ENCODE measurements around the gene KHNYN. TPM values are rescaled to one million over a fixed set of nuclear protein-coding genes. Genes with fewer than 3 reads are reported as not detected.

The KHNYN gene
- total and polyA plus RNA-seq, 2 of the 8 experiments (the other 6 are each of a cell fraction or from before 2014, with no cell fraction given), result 7.6 to 22.3 TPM

DNA sequence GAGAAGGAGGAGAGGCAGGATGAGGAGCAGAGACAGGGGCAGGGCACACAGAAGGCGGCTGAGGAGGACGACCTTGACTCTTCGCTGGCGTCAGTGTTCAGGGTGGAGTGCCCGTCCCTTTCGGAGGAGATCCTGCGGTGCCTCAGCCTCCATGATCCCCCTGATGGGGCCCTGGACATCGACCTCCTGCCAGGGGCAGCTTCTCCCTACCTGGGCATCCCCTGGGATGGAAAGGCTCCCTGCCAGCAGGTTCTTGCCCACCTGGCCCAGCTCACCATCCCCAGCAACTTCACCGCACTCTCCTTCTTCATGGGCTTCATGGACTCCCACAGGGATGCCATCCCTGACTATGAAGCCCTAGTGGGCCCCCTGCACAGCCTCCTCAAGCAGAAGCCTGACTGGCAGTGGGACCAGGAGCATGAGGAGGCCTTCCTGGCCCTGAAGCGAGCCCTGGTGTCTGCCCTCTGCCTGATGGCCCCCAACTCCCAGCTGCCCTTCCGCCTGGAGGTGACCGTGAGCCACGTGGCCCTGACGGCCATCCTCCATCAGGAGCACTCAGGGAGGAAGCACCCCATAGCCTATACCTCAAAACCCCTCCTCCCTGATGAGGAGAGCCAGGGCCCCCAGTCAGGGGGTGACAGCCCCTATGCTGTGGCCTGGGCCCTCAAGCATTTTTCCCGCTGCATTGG, 14.9 kb upstream of the KHNYN start:
- Histone ChIP-seq H2AK5ac (ENCODE audit: low read depth, low read length) (no peak overlapping the region), H3K9me3 (ENCODE audit: insufficient read depth in 2 of 2, low read depth in 1 of 2, low read length in 1 of 2) (no peaks in the 10 kb centered on the region), H3K79me1 (ENCODE audit: low read depth, low read length) (no peaks in the 10 kb centered on the region), H3K4me3 (ENCODE audit: extremely low read depth in 1 of 4, insufficient read depth in 2 of 4, low read depth in 3 of 4, low read length in 4 of 4) (no peak overlapping the region), H2BK120ac (replicated peaks; ENCODE audit: low read depth, low read length) (no peak overlapping the region), H2BK15ac (ENCODE audit: low read length) (no peak overlapping the region), H3K27me3 (replicated peaks in 1 of 4; ENCODE audit: control insufficient read depth in 3 of 4, extremely low read depth in 1 of 4, insufficient read depth in 3 of 4, low read length in 3 of 4) (peaks cover 0 to 4% (median 2%) of the 10 kb centered on the region in 4 experiments; a peak in 3 of 7 replicates), H2BK12ac (ENCODE audit: low read depth, low read length) (no peak overlapping the region), H3K4ac (replicated peaks; ENCODE audit: insufficient read length, low read depth, low read length) (no peak overlapping the region), H4K20me1 (replicated peaks in 1 of 2; ENCODE audit: control insufficient read depth in 1 of 2, insufficient read depth in 2 of 2, low read length in 2 of 2) (no peaks in the 10 kb centered on the region), H3K4me2 (ENCODE audit: insufficient read depth in 1 of 2, low read depth in 2 of 2, low read length in 2 of 2) (no peak overlapping the region), H3K4me1 (replicated peaks in 1 of 4; ENCODE audit: control insufficient read depth in 3 of 4, insufficient read depth in 4 of 4, low read length in 3 of 4) (no peaks in the 10 kb centered on the region), H3K27ac (ENCODE audit: low read depth, low read length) (no peak overlapping the region), H3K18ac (ENCODE audit: extremely low read depth, low read length) (no peak overlapping the region), H4K91ac (replicated peaks; ENCODE audit: insufficient read length, low read length) (no peak overlapping the region), H3K36me3 (ENCODE audit: control insufficient read depth in 2 of 4, insufficient read depth in 4 of 4, low read length in 3 of 4) (peaks cover 4 to 11% (median 7%) of the 10 kb centered on the region in 4 experiments; a peak in 5 of 8 replicates), H3K23me2 (ENCODE audit: low read depth, low read length) (no peaks in the 10 kb centered on the region), H2BK20ac (ENCODE audit: low read length) (no peak overlapping the region), H4K8ac (ENCODE audit: extremely low read depth, insufficient read depth, low read length) (no peak overlapping the region), H3K23ac (ENCODE audit: insufficient read length) (no peak overlapping the region), H3K14ac (ENCODE audit: insufficient read length) (no peak overlapping the region), H4K5ac (ENCODE audit: insufficient read length, low read depth, low read length) (no peak overlapping the region), H2BK5ac (ENCODE audit: low read depth, low read length) (no peak overlapping the region), H3K79me2 (ENCODE audit: control insufficient read depth in 1 of 2, insufficient read depth in 2 of 2, low read length in 2 of 2) (no peaks in the 10 kb centered on the region), H3K9ac (replicated peaks in 1 of 4; ENCODE audit: extremely low read depth in 1 of 4, low read depth in 3 of 4, low read length in 3 of 4) (no peak overlapping the region), H2AFZ (ENCODE audit: low read length) (no peak overlapping the region), H3K56ac (replicated peaks; ENCODE audit: insufficient read length, low read depth, low read length) (no peak overlapping the region)
- WGBS, 2 experiments (ENCODE audit: extremely low coverage in 1 of 2, insufficient coverage in 1 of 2, insufficient read length in 1 of 2, insufficient replicate concordance in 2 of 2, low coverage in 1 of 2, low lambda C conversion rate in 2 of 2, missing lambda C conversion rate in 1 of 2), result 86% methylated on average over 12 of the region's 15 CpGs; no CpG with 5 or more reads in 1 of the 2 experiments
- POLR2A ChIA-PET (ENCODE audit: partially characterized antibody), result interaction anchor here (6.3 kb wide), 1 partner anchor 14 kb away, joined by 28 read pairs; the partner anchor contains the start of genes CBLN3 and KHNYN
- TF ChIP-seq, protein P1, sequence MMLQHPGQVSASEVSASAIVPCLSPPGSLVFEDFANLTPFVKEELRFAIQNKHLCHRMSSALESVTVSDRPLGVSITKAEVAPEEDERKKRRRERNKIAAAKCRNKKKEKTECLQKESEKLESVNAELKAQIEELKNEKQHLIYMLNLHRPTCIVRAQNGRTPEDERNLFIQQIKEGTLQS (IDR thresholded peaks at IDR 0.05; ENCODE audit: insufficient read depth, low read depth, low read length), result no peak
- no peak for TF ChIP-seq CBX8 (IDR thresholded peaks at IDR 0.05; ENCODE audit: borderline replicate concordance, low read depth, low read length)
- DNase-seq (ENCODE audit: low read depth in 1 of 2, low spot score in 2 of 2), result no peak
- no peak for FAIRE-seq
- CTCF ChIA-PET (ENCODE audit: partially characterized antibody), result interaction anchor here (0.9 to 9.6 kb wide), 8 partner anchors 11 to 83 kb away, joined by 3 to 101 read pairs (median 41); partner anchors contain the start of genes CBLN3, KHNYN and NYNRIN
